Heart left ventricle (tissue), 13 donors: ENCODE data around the gene C11orf42.

Experiments used
- CTCF ChIP-seq, 12 donors: fragments of 200-600 bp; sonication (generic) in 4 of 12; IDR thresholded peaks; one replicate each; pipeline versions ENCODE4 v1.5.0 to v1.8.0; 2018 to 2022; ENCODE audit warnings: antibody characterized with exemption in 12 of 12, mild to moderate bottlenecking in 5 of 12
- POLR2A ChIP-seq, 2 donors: fragments of 450-650 bp; IDR thresholded peaks; one replicate each; pipeline ENCODE4 v1.6.1; 2017; ENCODE audit warnings: antibody characterized with exemption in 2 of 2, mild to moderate bottlenecking in 2 of 2, moderate library complexity in 2 of 2
- donor health status: ischemic (EF 13 %, LVEDD 7.1; RV severe dilation, severe dysfunction).
- donor health status: DM: no; HTN: yes; CAD: no.
- donor health status: DM: no; HTN: no; CAD: no.
- donor health status: ischemic (EF 25% LVEDD 6.9; RV normal size, moderate dysfunction).
- donor health status: ischemic (EF 25% LVEDD 5.7; RV mildly dilated, moderate dysfunction).
- donor health status: ischemic (EF 35%, LVEDD 5.7; RV mildly dilated, moderate dysfunction).
- donor health status: nonischemic (EF 11% LVEDD 7.7; RV severe dilation, severe dysfunction).
- donor health status: DM: yes; HTN: yes; CAD: no.
- donor health status: PGD.
- donor health status: ischemic (EF 29% LVEDD 5.4; RV normal size, mild dysfunction).
- donor health status: nonischemic (EF 23%, LVEDD 6.1; RV moderate dilation, normal function).

GRCh38 chr11:6232899-6233298 lies 27.5 kb downstream of the C11orf42 start:
- TF ChIP-seq CTCF (IDR thresholded peaks at IDR 0.05) (no peak), POLR2A (IDR thresholded peaks at IDR 0.05) (no peak)
